Colonic mucosa (tissue), 4 donors: ENCODE measurements around the gene MOSMO. TPM values are rescaled to one million over a fixed set of nuclear protein-coding genes. Genes with fewer than 3 reads are reported as not detected.
"Not testable (repeated sequence)": the region's sequence is repeated elsewhere in the genome, so short reads cannot be mapped to it uniquely, and the experiment has no call there.

Experiments used
- DNase-seq: peaks from one replicate; pipeline ENCODE4 v3.0.0-alpha.2; 2020
- H3K27ac ChIP-seq: fragments of 200-600 bp; one replicate; pipeline ENCODE4 v1.8.0; 2021
- H3K27me3 ChIP-seq: fragments of 200-600 bp; one replicate; pipeline ENCODE4 v1.8.0; 2021
- H3K36me3 ChIP-seq: fragments of 200-600 bp; one replicate; pipeline ENCODE4 v1.8.0; 2021
- H3K4me1 ChIP-seq: fragments of 200-600 bp; one replicate; pipeline ENCODE4 v1.8.0; 2021; ENCODE audit warnings: mild to moderate bottlenecking
- H3K4me3 ChIP-seq: fragments of 200-600 bp; one replicate; pipeline ENCODE4 v1.8.0; 2021
- H3K9ac ChIP-seq, 2 donors: one replicate each; pipeline ENCODE4 v1.7.0; 2013; ENCODE audit warnings: control low read depth in 2 of 2, low read depth in 2 of 2, low read length in 2 of 2
- H3K9me3 ChIP-seq: fragments of 200-600 bp; one replicate; pipeline ENCODE4 v1.8.0; 2021
- intact Hi-C: fragments of 100-400 bp; cut with DNase I; formaldehyde crosslinking; loops from one replicate; pipeline ENCODE4 v1.14.1; 2022
- total RNA-seq, 2 donors: library from RNA; stranded (reverse); fragmentation: NEBNext Ultra II Directional in 1 of 2; extraction: Animal tissue kit (Norgen Biotek cat#: 25700) in 1 of 2; gene quantifications; one replicate each; pipeline ENCODE4 v1.2.1, GENCODE V29; 2021
- TF ChIP-seq, protein P1 (sequence below): fragments of 200-600 bp; IDR thresholded peaks from one replicate; pipeline ENCODE4 v1.8.0; 2022; ENCODE audit warnings: antibody characterized with exemption, mild to moderate bottlenecking
- donor health status: healthy.
- donor health status: DM: no; HTN: no; CAD: no.
- donor health status: DM: no; HTN: no; CAD: no.

MOSMO gene
- total RNA-seq, 2 donors from 2014 or later, result 6.4 to 9.2 TPM

DNA sequence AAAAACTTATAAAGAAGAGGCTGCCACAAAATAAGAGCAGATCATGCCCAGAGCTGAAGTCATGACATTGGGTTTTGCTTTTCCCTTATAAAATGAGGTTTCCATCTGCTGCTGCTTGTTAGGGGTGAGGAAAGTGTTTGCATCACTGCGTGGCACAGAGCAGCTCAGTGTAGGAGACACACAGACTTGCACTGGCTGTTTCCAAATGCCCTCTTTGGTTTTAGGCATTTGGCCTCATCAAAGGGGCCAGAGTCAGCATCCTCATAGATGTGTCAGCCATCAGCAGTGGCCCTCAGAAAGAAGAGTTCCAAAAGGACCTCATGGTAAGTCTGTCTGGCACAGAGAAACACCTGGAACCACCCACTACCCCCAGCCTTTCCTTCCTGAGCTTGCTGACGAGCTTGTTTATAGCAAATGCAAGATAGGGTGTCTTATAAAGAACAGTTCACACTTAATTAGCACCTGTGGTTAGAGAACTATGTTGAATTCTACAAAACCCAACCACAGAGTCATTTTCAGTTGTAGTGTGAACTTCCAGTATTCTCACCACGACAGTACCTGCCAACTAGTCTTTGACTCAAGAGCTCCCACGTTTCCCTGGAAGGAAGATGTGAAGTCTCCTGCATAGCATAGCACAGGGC is 101.5 kb downstream of the MOSMO start:
- no peak for DNase-seq
- Histone ChIP-seq H3K9ac (no peak overlapping the region), H3K27me3 (no peaks in the 10 kb centered on the region), H3K9me3 (no peaks in the 10 kb centered on the region), H3K4me1 (no peaks in the 10 kb centered on the region), H3K4me3 (no peak overlapping the region), H3K27ac (no peak overlapping the region), H3K36me3 (no peaks in the 10 kb centered on the region)
- intact Hi-C loops, result no loop called here
- TF ChIP-seq, protein P1, sequence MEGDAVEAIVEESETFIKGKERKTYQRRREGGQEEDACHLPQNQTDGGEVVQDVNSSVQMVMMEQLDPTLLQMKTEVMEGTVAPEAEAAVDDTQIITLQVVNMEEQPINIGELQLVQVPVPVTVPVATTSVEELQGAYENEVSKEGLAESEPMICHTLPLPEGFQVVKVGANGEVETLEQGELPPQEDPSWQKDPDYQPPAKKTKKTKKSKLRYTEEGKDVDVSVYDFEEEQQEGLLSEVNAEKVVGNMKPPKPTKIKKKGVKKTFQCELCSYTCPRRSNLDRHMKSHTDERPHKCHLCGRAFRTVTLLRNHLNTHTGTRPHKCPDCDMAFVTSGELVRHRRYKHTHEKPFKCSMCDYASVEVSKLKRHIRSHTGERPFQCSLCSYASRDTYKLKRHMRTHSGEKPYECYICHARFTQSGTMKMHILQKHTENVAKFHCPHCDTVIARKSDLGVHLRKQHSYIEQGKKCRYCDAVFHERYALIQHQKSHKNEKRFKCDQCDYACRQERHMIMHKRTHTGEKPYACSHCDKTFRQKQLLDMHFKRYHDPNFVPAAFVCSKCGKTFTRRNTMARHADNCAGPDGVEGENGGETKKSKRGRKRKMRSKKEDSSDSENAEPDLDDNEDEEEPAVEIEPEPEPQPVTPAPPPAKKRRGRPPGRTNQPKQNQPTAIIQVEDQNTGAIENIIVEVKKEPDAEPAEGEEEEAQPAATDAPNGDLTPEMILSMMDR, result no peak

DNA sequence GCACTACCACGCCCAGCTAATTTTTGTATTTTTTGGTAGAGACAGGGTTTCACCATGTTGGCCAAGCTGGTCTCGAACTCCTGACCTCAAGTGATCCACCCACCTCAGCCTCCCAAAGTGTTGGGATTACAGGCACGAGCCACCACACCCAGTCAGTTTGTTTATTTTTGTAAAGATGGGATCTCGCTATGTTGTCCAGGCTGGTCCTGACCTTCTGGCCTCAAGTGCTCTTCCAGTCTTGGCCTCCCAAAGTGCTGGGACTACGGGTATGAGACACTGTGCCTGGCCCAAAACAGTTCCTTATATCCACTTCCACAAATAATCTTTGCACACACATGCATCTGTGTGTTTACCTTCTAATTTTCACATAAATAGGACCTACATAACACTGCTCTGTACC is 103.7 kb downstream of the MOSMO start:
- H3K4me3 ChIP-seq, H3K9ac ChIP-seq, intact Hi-C loops, H3K36me3 ChIP-seq, DNase-seq, H3K9me3 ChIP-seq, H3K27ac ChIP-seq, H3K4me1 ChIP-seq, H3K27me3 ChIP-seq: not testable (repeated sequence)

DNA sequence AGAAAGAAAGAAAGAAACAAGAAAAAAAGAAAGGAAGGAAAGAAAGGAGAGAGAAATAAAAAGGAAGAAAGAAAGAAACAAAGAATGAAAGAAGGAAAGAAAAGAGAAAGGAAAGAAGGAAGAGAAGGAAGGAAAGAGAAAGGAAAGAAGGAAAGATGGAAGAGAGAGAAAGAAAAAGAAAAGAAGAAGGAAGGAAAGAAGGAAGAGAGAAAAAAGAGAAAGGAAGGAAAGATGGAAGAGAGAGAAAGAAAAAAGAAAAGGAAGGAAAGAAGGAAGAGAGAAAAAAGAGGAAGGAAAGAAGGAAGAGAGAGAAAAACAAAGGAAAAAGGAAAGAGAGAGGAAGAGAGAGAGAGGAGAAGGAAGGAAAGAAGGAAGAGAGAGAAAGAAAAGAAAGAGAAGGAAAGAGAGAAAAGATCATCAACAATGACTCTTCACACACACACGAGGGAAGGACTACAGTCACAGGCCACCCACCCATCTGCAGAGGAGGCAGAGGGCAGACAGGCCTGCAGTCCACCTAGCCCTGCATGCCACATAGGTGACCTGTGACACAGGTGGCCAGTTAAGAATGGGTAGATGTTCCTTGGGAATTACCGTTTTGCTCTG is 108.3 kb downstream of the MOSMO start:
- intact Hi-C loops, result no loop called here
- TF ChIP-seq, protein P1, result no peak

DNA sequence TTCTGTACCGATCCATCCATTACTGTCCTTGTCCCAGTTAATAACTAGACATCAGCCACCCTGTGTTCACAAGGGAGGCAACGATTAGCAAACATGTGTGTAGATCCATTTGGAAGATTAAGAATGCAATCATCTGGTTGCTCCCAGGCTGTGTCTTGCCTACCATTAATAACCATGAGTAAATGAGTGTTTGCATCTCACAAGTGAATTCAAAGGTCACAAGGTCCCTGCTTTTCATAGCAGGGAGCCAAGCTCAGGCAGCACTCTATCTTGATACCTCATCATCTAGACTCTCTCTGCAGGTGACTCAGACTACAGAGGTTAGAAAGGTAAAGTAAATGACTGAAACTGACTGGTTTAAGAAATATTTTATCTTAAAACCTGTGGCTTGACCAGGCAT is 109.7 kb downstream of the MOSMO start:
- Histone ChIP-seq H3K36me3 (no peaks in the 10 kb centered on the region), H3K27me3 (no peaks in the 10 kb centered on the region), H3K9me3 (no peaks in the 10 kb centered on the region), H3K9ac (no peak overlapping the region), H3K4me1 (no peaks in the 10 kb centered on the region), H3K4me3 (no peak overlapping the region), H3K27ac (no peak overlapping the region)
- no peak for DNase-seq
- intact Hi-C loops, result no loop called here
- TF ChIP-seq, protein P1, result no peak

More for the DNA sequence above, 108.3 kb downstream of the MOSMO start:
- Histone ChIP-seq H3K27me3 (no peaks in the 10 kb centered on the region), H3K36me3 (no peaks in the 10 kb centered on the region), H3K9me3 (no peaks in the 10 kb centered on the region), H3K9ac (no peak overlapping the region), H3K4me1 (no peaks in the 10 kb centered on the region), H3K4me3 (no peak overlapping the region), H3K27ac (no peak overlapping the region)
- no peak for DNase-seq

DNA sequence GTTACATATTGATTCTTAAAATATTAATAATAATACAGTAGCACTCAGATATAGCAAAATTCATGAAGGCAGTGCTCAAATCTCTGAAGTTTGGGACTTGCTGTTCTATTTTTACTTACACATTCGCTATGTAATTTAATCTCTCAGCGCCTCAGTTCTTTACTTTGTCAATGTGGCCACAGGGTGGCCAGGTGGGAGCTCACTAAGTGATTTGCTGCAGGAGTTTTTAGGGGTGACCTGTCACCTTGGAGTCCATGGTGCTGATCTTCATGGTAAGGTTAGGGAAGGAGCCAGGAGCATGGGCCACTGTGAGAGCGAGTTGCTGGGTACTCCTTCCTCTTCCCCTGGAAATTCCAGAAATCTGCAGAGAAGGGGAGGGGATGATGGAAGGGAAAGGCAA is 112.5 kb downstream of the MOSMO start:
- intact Hi-C loops, result no loop called here

DNA sequence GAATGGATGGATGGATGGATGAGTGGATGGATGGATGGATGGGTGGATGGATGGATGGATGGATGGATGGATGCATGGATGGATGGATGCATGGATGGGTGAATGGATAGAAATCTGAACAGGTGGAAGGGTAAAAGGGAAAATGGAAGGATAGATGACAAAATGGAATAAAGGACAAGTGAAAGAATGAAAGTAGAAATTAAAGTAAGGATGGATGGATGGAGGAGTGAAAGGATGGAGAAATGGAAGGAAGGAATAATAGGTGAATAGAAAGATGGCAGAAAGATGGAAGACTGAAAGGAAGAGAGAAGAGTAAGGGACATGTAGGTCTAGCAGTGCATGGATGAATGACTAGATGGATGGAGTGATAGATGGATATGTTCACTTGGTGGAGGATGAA is 114.3 kb downstream of the MOSMO start:
- H3K36me3 ChIP-seq, result no peaks in the 10 kb centered on the region
- H3K27ac ChIP-seq, result no peak overlapping the region
- TF ChIP-seq, protein P1, result no peak

More for the DNA sequence above, 112.5 kb downstream of the MOSMO start:
- Histone ChIP-seq H3K27me3 (no peaks in the 10 kb centered on the region), H3K4me1 (no peaks in the 10 kb centered on the region), H3K36me3 (no peaks in the 10 kb centered on the region), H3K27ac (no peak overlapping the region), H3K9ac (no peak overlapping the region), H3K4me3 (no peak overlapping the region), H3K9me3 (no peaks in the 10 kb centered on the region)
- no peak for DNase-seq
- TF ChIP-seq, protein P1, result no peak

More for the DNA sequence above, 114.3 kb downstream of the MOSMO start:
- no peak for DNase-seq
- Histone ChIP-seq H3K9ac (no peak overlapping the region), H3K4me3 (no peak overlapping the region), H3K9me3 (no peaks in the 10 kb centered on the region), H3K27me3 (no peaks in the 10 kb centered on the region), H3K4me1 (no peaks in the 10 kb centered on the region)
- intact Hi-C loops, result no loop called here
